Astrocyte (in vitro differentiated cells and primary cell): ENCODE results near the gene BUB1B. TPM values are rescaled to one million over a fixed set of nuclear protein-coding genes. Genes with fewer than 3 reads are reported as not detected.
A peak's percentile ranks its signal among the peaks of the same experiment; 100 is the strongest.

Experiments
- DNase-seq: peaks from one replicate; pipeline ENCODE4 v3.0.0-alpha.2; 2010; ENCODE audit warnings: low read depth
- FAIRE-seq: peaks from 2 replicates; lab custom pipeline; 2011; peaks lifted over from hg19 to GRCh38; lab: Jason Lieb, UNC
- H2AFZ ChIP-seq: 2 replicates; pipeline ENCODE4 v1.6.0; 2012; ENCODE audit warnings: low read depth, low read length, inconsistent platforms
- H3K27ac ChIP-seq: 2 replicates; pipeline ENCODE4 v1.5.1; 2011; ENCODE audit warnings: low read depth, low read length, inconsistent platforms
- H3K27me3 ChIP-seq: 2 replicates; pipeline ENCODE4 v1.6.0; 2011; ENCODE audit warnings: low read length, inconsistent platforms; ENCODE audit not compliant: insufficient read depth
- H3K36me3 ChIP-seq: 2 replicates; pipeline ENCODE4 v1.5.1; 2011; ENCODE audit warnings: low read length, inconsistent platforms; ENCODE audit not compliant: insufficient read depth
- H3K4me1 ChIP-seq: 2 replicates; pipeline ENCODE4 v1.5.1; 2011; ENCODE audit warnings: low read length, inconsistent platforms; ENCODE audit not compliant: insufficient read depth
- H3K4me2 ChIP-seq: 2 replicates; pipeline ENCODE4 v1.6.0; 2012; ENCODE audit warnings: low read length, inconsistent platforms
- H3K4me3 ChIP-seq: 2 replicates; pipeline ENCODE4 v1.5.1; 2011; ENCODE audit warnings: low read depth, mild to moderate bottlenecking, low read length, inconsistent platforms; ENCODE audit not compliant: insufficient read depth
- H3K79me2 ChIP-seq: 2 replicates; pipeline ENCODE4 v1.6.0; 2012; ENCODE audit warnings: mild to moderate bottlenecking, low read length, inconsistent platforms; ENCODE audit not compliant: insufficient read depth
- H3K9ac ChIP-seq: 2 replicates; pipeline ENCODE4 v1.6.0; 2012; ENCODE audit warnings: mild to moderate bottlenecking, low read length, inconsistent platforms
- H3K9me3 ChIP-seq: 2 replicates; pipeline ENCODE4 v1.5.1; 2012; ENCODE audit warnings: low read depth, mild to moderate bottlenecking, low read length, inconsistent platforms; ENCODE audit not compliant: insufficient read depth
- H4K20me1 ChIP-seq: 2 replicates; pipeline ENCODE4 v1.6.0; 2012; ENCODE audit warnings: low read length, inconsistent platforms; ENCODE audit not compliant: insufficient read depth
- H3K27ac Mint-ChIP-seq: one replicate; pipeline ENCODE4 v1.8.0; 2021; ENCODE audit warnings: mild to moderate bottlenecking, mixed read lengths; ENCODE audit not compliant: unreplicated experiment
- H3K27me3 Mint-ChIP-seq: one replicate; pipeline ENCODE4 v1.8.0; 2021; ENCODE audit warnings: low read depth, mixed read lengths; ENCODE audit not compliant: unreplicated experiment
- H3K36me3 Mint-ChIP-seq: one replicate; pipeline ENCODE4 v1.8.0; 2021; ENCODE audit warnings: low read depth, mixed read lengths; ENCODE audit not compliant: unreplicated experiment
- H3K4me1 Mint-ChIP-seq: one replicate; pipeline ENCODE4 v1.8.0; 2021; ENCODE audit warnings: low read depth, mixed read lengths; ENCODE audit not compliant: unreplicated experiment
- H3K4me3 Mint-ChIP-seq: one replicate; pipeline ENCODE4 v1.8.0; 2021; ENCODE audit warnings: mild to moderate bottlenecking, moderate library complexity, mixed read lengths; ENCODE audit not compliant: unreplicated experiment
- H3K9me3 Mint-ChIP-seq: one replicate; pipeline ENCODE4 v1.8.0; 2021; ENCODE audit warnings: mild to moderate bottlenecking, mixed read lengths; ENCODE audit not compliant: unreplicated experiment
- EZH2 ChIP-seq: IDR thresholded peaks from 2 replicates; pipeline ENCODE4 v1.6.1; 2012; ENCODE audit warnings: mild to moderate bottlenecking, low read length, inconsistent platforms; ENCODE audit not compliant: insufficient read depth
- total RNA-seq: library from RNA; stranded (reverse); gene quantifications from 2 replicates; pipeline ENCODE4 v1.2.1, GENCODE V29; 2021
- TF ChIP-seq, protein P1 (sequence below): IDR thresholded peaks from 2 replicates; pipeline ENCODE4 v1.5.1; 2011; ENCODE audit warnings: low read depth, mild to moderate bottlenecking, inconsistent platforms, low read length, moderate library complexity; ENCODE audit not compliant: insufficient read depth

Gene BUB1B
- total RNA-seq, 1 donor from 2014 or later = 5.2 TPM

DNA sequence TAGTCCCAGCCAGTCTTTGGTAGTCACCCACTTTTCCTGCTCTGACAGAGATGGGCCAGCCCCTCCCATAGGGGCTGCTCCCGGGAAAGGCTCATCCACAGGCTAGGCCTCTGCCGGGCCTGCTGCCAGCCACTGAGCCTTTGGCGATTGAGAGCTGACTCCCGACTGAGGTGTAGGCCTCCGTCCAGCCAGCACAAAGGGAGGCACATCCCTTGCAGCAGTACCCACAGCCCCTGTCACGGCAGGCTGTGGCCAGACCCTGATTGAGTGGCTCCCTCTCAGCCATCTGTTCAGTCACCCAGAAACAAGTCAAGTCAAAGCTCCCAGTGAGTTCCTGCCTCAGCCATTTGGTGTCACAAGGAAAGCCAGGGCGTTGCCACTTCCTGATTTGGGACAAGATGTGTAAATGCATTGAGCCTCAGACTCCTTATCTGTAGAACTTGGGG, 71.8 kb downstream of the BUB1B start:
- no peaks in the 10 kb centered on the region for H3K36me3 Mint-ChIP-seq
- H4K20me1 ChIP-seq = no peaks in the 10 kb centered on the region
- no peak overlapping the region for H3K4me3 Mint-ChIP-seq
- H3K36me3 ChIP-seq = peaks cover 3% of the 10 kb centered on the region
- no peaks in the 10 kb centered on the region for H3K9me3 Mint-ChIP-seq
- H3K9me3 ChIP-seq = no peaks in the 10 kb centered on the region
- no peak overlapping the region for H3K27ac ChIP-seq
- no peak overlapping the region for H3K4me2 ChIP-seq
- H3K9ac ChIP-seq = no peak overlapping the region
- FAIRE-seq (no peak), DNase-seq (no peak)
- peaks cover 5% of the 10 kb centered on the region for H3K27me3 Mint-ChIP-seq
- no peaks in the 10 kb centered on the region for H3K27me3 ChIP-seq
- no peaks in the 10 kb centered on the region for H3K4me1 ChIP-seq
- H3K27ac Mint-ChIP-seq = no peak overlapping the region
- H2AFZ ChIP-seq = peak overlapping the region; percentile 46
- peaks cover 12% of the 10 kb centered on the region for H3K4me1 Mint-ChIP-seq
- no peaks in the 10 kb centered on the region for H3K79me2 ChIP-seq
- no peak for TF ChIP-seq EZH2
- TF ChIP-seq, protein P1, sequence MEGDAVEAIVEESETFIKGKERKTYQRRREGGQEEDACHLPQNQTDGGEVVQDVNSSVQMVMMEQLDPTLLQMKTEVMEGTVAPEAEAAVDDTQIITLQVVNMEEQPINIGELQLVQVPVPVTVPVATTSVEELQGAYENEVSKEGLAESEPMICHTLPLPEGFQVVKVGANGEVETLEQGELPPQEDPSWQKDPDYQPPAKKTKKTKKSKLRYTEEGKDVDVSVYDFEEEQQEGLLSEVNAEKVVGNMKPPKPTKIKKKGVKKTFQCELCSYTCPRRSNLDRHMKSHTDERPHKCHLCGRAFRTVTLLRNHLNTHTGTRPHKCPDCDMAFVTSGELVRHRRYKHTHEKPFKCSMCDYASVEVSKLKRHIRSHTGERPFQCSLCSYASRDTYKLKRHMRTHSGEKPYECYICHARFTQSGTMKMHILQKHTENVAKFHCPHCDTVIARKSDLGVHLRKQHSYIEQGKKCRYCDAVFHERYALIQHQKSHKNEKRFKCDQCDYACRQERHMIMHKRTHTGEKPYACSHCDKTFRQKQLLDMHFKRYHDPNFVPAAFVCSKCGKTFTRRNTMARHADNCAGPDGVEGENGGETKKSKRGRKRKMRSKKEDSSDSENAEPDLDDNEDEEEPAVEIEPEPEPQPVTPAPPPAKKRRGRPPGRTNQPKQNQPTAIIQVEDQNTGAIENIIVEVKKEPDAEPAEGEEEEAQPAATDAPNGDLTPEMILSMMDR = no peak
- no peak overlapping the region for H3K4me3 ChIP-seq

DNA sequence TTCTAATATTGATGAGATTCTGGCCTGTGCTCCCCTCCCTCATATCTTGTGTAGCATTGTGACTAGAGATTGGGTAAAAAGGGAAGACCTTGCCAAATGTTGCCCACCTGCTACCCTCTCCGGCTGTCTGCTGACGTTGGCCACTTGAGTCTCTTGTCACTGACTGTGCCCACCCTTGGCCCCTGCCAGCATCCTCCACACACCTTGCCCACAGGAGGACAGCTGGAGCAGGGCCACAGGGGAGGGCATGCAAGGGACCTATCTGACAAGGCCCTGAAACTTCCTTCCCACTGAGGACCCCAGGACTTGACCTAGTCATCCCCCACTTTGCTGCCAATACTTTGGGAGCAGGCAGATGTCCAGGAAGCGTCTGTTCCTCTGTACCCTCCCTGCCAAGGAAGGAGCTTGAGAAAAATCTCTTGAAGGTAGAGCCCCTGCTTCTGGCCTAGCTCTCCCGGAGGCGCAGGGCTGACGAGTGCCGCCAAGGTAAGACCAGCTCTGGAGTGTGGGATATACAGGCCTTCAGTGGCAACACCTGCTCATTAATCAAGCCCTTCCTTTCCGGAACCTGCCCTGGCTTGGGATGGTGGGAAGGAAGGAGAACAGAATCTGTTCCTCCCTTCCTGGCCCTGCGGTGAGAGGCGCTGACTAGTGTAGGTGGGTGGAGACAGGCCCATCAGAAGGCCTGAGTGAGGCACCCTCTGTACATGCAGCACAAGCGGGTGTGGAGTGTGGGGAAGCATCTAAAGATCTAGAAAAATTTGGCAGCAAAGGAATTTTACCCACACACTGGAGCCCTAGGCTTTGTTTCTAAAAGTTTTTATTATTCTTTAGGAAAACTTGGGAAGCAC, 73.1 kb downstream of the BUB1B start:
- no peak for FAIRE-seq

More for the DNA sequence above, 73.1 kb downstream of the BUB1B start:
- no peak for DNase-seq
- Mint-ChIP-seq H3K27ac (no peak overlapping the region), H3K27me3 (peaks cover 12% of the 10 kb centered on the region), H3K4me1 (peaks cover 17% of the 10 kb centered on the region), H3K9me3 (peaks cover 2% of the 10 kb centered on the region), H3K36me3 (no peaks in the 10 kb centered on the region), H3K4me3 (no peak overlapping the region)
- H3K4me1 ChIP-seq = peaks cover 5% of the 10 kb centered on the region
- H3K4me2 ChIP-seq = no peak overlapping the region
- H3K79me2 ChIP-seq = no peaks in the 10 kb centered on the region
- no peaks in the 10 kb centered on the region for H4K20me1 ChIP-seq
- H2AFZ ChIP-seq = no peak overlapping the region
- peaks cover 3% of the 10 kb centered on the region for H3K36me3 ChIP-seq
- H3K27me3 ChIP-seq = peaks cover 3% of the 10 kb centered on the region
- no peaks in the 10 kb centered on the region for H3K9me3 ChIP-seq
- no peak overlapping the region for H3K27ac ChIP-seq
- no peak overlapping the region for H3K4me3 ChIP-seq
- H3K9ac ChIP-seq = no peak overlapping the region
- TF ChIP-seq, protein P1 = no peak
- TF ChIP-seq EZH2 = no peak
